ENCODE data around the gene CRLF2. TPM values are rescaled to one million over a fixed set of nuclear protein-coding genes. Genes with fewer than 3 reads are reported as not detected.

The CRLF2 gene
- total RNA-seq, 6 experiments from 2014 or later = 0.15 to 0.16 TPM; not detected in 4

DNA sequence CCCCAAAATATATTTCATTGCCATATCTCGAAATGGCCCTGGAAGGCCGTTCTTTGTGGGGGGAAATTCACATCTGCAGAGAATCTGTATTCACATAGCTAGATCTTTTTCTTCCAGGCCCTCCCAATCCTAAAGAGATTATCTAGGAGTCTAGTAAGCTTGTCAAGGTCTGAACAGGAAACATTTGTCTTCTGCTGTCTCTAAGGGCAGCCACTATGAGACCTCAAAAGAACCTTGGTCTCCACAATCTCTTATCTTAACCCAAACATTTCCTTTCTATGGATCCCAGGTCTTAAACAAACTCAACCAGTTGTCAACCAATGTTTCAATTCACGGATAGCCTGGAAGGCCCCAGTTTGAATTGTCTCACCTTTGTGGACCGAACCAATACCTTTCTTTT lies 45.0 kb downstream of the CRLF2 start:
- Mint-ChIP-seq H3K27me3 (ENCODE audit: insufficient read depth) (peaks cover 29% of the 10 kb centered on the region), H3K27ac (no peak overlapping the region), H3K9me3 (0 out of 2 replicates have a peak, but pooled peaks cover 3% of the 10 kb centered on the region), H3K36me3 (ENCODE audit: low read depth) (no peaks in the 10 kb centered on the region), H3K4me1 (ENCODE audit: low read depth) (no peaks in the 10 kb centered on the region), H3K4me3 (no peak overlapping the region)
- DNase-seq = no peak
- TF ChIP-seq, protein P1, sequence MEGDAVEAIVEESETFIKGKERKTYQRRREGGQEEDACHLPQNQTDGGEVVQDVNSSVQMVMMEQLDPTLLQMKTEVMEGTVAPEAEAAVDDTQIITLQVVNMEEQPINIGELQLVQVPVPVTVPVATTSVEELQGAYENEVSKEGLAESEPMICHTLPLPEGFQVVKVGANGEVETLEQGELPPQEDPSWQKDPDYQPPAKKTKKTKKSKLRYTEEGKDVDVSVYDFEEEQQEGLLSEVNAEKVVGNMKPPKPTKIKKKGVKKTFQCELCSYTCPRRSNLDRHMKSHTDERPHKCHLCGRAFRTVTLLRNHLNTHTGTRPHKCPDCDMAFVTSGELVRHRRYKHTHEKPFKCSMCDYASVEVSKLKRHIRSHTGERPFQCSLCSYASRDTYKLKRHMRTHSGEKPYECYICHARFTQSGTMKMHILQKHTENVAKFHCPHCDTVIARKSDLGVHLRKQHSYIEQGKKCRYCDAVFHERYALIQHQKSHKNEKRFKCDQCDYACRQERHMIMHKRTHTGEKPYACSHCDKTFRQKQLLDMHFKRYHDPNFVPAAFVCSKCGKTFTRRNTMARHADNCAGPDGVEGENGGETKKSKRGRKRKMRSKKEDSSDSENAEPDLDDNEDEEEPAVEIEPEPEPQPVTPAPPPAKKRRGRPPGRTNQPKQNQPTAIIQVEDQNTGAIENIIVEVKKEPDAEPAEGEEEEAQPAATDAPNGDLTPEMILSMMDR (IDR thresholded peaks at IDR 0.05) = no peak

DNA sequence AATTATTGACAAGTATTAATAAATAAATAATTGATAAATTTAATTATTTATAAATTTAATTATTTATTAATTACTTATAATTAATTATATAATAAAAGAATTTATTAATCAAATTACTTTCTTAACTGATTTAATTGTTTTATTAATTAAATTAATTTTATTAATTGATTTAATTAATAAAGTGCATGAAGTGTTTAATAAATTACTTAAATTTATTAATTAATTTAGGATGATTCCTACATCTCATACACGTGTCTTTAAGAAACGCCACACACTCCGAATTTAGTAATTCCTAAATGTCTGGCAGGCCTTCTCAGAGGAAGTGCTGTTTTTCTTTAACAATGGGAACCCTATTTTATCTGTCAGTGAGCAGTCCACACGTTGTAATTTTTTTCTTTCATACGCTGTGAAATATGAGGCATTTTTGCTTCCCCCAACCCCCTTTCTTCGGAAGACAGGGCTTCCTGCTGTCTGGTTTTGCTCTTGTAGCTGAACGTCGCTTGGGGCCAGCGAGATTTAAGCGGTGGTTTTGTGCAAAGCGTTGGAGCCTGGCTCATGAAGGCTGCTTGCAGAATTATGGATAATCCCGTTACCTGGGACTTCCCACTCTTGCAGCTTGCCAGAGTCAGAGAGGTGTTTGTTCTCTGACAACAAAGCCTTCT lies 46.8 kb downstream of the CRLF2 start:
- Mint-ChIP-seq H3K4me1 (ENCODE audit: low read depth) (no peaks in the 10 kb centered on the region), H3K9me3 (peaks cover 3% of the 10 kb centered on the region; the same call in 1 of the 2 replicates), H3K36me3 (ENCODE audit: low read depth) (no peaks in the 10 kb centered on the region), H3K27ac (no peak overlapping the region), H3K4me3 (no peak overlapping the region), H3K27me3 (ENCODE audit: insufficient read depth) (peaks cover 17% of the 10 kb centered on the region)
- peak; percentile 8 for DNase-seq
- TF ChIP-seq, protein P1 (IDR thresholded peaks at IDR 0.05) = no peak

DNA sequence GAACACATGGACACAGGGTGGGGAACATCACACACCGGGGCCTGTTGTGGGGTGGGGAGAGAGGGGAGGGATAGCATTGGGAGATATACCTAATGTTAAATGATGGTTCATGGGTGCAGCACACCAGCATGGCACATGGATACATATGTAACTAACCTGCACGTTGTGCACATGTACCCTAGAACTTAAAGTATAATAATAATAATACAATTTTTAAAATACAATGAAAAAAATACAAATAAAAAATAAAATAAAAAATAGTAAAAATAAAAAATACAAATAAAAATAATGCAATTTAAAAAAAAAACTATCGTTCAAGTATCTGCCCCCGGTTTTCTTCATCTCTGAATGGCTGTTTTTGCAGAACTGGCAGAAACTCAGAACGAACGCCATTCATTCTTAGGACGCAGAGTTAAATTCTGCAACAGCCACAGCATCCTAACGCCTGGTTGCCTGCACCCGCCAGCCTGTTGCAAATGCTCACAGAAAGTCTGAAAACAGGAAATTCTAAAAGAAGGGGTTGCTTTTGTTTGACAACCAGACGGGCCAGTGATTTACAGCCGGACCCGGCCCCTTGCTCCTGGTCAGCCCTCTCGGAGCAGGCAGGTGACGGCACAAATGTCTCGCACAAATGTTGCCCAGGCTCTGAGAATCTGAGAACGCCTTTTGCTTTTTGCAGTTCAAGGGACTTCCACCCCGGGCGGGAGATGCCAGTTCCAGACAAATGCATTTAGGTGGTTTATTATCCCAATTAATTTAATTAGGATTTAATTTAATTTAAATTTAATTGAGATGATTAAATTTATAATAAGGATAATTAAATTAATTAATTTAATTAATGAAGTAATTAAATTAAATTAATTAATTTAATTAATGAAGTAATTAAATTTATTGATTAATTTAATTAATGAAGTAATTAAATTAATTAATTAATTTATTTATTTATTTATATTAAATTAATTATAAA lies 47.8 kb downstream of the CRLF2 start:
- no peaks in the 10 kb centered on the region for H3K4me1 Mint-ChIP-seq (ENCODE audit: low read depth)
- H3K27me3 Mint-ChIP-seq (ENCODE audit: insufficient read depth) = peaks cover 18% of the 10 kb centered on the region
- TF ChIP-seq, protein P1 (IDR thresholded peaks at IDR 0.05) = no peak
- no peak overlapping the region for H3K27ac Mint-ChIP-seq
- H3K4me3 Mint-ChIP-seq = no peak overlapping the region
- DNase-seq = no peak
- H3K36me3 Mint-ChIP-seq (ENCODE audit: low read depth) = 0 out of 2 replicates have a peak, but pooled peaks cover 2% of the 10 kb centered on the region
- H3K9me3 Mint-ChIP-seq = peaks cover 9% of the 10 kb centered on the region

DNA sequence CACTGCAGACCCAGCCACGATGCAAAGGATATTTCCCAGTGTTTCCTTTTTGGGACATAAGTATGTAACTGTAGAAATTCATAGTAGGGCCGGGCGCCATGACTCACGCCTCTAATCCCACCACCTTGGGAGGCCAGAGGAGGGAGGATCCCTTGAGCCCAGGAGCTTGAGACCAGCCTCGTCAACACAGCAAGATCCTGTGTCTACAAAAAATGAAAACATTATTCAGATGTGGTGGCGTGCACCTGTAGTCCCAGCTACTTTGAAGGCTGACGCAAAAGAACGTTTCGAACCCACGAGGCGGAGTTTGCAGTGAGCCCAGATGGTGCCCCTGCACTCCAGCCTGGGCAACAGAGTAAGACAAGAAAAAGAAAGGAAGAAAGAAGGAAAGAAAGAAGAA lies 49.2 kb downstream of the CRLF2 start:
- peaks cover 6% of the 10 kb centered on the region; the same call in 1 of the 2 replicates for H3K36me3 Mint-ChIP-seq (ENCODE audit: low read depth)
- H3K27me3 Mint-ChIP-seq (ENCODE audit: insufficient read depth) = peaks cover 20% of the 10 kb centered on the region
- TF ChIP-seq, protein P1 (IDR thresholded peaks at IDR 0.05) = no peak
- peaks cover 8% of the 10 kb centered on the region for H3K9me3 Mint-ChIP-seq
- no peak overlapping the region for H3K27ac Mint-ChIP-seq
- H3K4me1 Mint-ChIP-seq (ENCODE audit: low read depth) = no peaks in the 10 kb centered on the region
- no peak overlapping the region for H3K4me3 Mint-ChIP-seq
- no peak for DNase-seq

DNA sequence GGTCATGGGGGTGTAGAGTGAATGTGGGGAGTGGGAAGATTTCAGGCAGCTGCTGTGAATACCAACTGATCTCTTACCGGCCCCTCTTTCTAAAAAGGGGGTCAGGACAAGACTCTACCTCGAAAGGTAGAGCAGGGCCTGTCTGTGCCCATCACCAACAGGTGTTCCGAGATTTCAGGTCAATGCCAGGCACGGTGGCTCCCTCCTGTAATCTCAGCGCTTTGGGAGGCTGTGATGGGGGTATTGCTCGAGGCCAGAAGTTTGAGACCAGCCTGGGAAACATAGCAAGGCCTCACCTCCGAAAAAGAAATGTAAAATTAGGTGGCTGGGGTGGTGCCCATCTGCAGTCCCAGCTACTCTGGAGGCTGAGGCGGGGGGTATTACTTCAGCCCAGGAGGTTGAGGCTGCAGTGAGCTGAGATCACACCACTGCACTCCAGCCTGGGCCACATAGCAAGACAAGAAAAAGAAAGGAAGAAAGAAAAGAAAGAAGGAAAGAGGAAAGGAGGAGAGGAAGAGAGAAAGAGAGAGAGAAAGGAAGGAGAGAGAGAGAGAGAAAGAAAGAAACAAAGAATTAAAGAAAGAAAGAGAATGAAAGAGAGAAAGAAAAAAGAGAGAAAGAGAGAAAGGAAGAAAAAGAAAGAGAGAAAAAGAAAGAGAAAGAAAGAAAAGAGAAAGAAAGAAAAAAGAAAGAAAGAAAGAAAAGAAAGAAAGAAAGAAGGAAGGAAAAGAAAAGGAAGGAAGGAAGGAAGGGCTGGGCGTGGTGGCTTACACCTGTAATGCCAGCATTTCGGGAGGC lies 50.1 kb downstream of the CRLF2 start:
- TF ChIP-seq, protein P1 (IDR thresholded peaks at IDR 0.05) = no peak
- no peak for DNase-seq
- Mint-ChIP-seq H3K9me3 (peaks cover 8% of the 10 kb centered on the region), H3K4me1 (ENCODE audit: low read depth) (no peaks in the 10 kb centered on the region), H3K4me3 (no peak overlapping the region), H3K27me3 (ENCODE audit: insufficient read depth) (peaks cover 20% of the 10 kb centered on the region), H3K36me3 (ENCODE audit: low read depth) (peaks cover 6% of the 10 kb centered on the region; the same call in 1 of the 2 replicates), H3K27ac (no peak overlapping the region)

Measured in HFFc6 (cell line).